PC-3 (cell line): ENCODE data around the gene SP1.

Experiments
- CTCF ChIP-seq: fragments of 300-600 bp; sonication (generic); conservative IDR thresholded peaks from 2 replicates; pipeline ENCODE4 v1.5.1; 2017; ENCODE audit warnings: antibody characterized with exemption, low read depth, mild to moderate bottlenecking, low read length
- EZH2 ChIP-seq: fragments of 300-600 bp; sonication (generic); IDR thresholded peaks from one replicate; pipeline ENCODE4 v1.6.1; 2017; ENCODE audit warnings: antibody characterized with exemption, mild to moderate bottlenecking, low read length; ENCODE audit not compliant: unreplicated experiment
- EZH2phosphoT487 ChIP-seq: fragments of 300-600 bp; sonication (generic); IDR thresholded peaks from 2 replicates; pipeline ENCODE4 v1.6.1; 2018; ENCODE audit warnings: mild to moderate bottlenecking, antibody characterized with exemption, low read length, borderline replicate concordance

GRCh38 chr12:53380104-53380793 lies at the start of gene SP1:
- TF ChIP-seq CTCF = no peak
- no peak for TF ChIP-seq EZH2phosphoT487
- TF ChIP-seq EZH2 = no peak
